NCI-H226 (cell line): ENCODE measurements around the gene GSPT1.
A peak's percentile ranks its signal among the peaks of the same experiment; 100 is the strongest.
"Not testable (repeated sequence)": the region's sequence is repeated elsewhere in the genome, so short reads cannot be mapped to it uniquely, and the experiment has no call there.

Experiments used
- DNase-seq: peaks from one replicate; pipeline ENCODE4 v3.0.0-alpha.2; 2015

GSPT1 gene

DNA sequence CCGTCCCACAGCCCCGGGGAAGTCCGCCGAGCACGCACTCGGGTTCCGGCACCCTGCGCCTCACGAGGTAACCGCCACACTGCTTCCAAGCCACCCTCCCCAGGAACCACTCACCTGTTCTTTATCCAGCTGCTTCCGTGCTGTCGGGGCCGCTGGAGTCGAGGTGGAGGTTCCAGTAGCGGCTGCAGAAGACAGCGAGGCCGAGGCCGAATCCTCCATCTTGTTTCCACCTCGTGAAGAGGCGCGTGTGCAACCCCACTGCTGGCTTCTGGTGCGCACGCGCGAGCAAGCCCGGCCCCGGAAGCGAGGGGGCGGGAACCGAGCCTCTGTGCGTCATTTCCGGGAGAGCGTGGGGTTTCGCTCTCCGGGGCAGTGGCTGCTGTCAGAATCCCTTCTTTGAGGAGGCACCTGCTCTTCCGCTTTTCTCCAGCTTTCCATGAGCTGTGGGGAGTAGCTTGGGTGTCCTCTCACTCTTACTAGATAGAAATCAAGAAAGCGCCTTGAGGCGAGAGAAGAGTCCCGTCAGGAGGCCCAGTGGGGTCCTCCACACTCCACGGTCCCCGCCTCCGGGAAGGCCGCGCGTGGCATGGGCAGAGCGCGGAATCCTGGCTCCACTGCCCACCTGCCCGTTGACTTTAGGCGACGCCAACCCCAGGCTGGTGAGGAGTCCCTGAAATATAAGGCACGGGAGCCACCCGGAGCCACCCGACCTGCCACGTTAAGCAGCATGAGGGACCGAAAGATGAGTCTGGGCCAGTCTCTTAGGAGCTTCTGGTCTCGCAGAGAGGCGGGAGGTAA, 64.3 kb downstream of the GSPT1 start, which contains the start of gene RSL1D1:
Gene RSL1D1, minus strand, starts transcription at position 249 of the 798 bp plus-strand sequence. Its CDS starts 30 bp downstream, at position 219.
- DNase-seq: peak; percentile 81

DNA sequence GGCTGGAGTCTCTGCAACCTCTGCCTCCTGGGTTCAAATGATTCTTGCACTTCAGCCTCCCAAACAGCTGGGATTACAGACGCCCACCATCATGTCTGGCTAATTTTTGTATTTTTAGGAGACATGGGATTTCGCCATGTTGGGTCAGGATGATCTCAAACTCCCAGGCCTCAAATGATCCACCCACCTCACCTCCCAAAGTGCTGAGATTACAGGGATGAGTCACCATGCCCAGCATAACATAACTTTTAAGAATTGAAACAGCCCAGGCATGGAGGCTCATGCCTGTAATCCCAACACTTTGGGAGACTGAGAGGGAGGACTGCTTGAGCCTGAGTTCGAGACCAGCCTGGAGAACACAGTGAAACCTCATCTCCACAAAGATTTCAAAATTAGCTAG, 66.9 kb downstream of the GSPT1 start:
- peak; percentile 63 for DNase-seq

DNA sequence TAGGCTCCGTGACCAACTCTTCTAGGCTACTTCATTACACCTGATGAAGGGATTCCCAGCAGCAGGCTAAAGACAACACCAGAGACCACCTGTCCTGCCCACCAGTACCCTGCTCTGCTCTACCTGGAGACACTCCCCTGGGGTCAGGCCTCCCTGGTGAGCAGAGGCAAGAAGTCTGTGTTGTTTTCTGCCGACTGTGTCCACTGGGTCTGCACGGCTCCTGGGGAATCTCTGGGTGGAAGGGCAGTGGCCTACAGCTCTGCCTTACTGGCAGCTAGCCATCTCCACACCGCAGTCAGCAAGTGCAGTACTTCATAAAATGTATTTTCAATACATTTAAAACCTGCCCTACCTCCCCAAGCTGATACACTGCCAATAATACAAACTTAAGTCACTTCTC, 71.3 kb downstream of the GSPT1 start:
- no peak for DNase-seq

GRCh38 chr16:11843861-11844260, 71.9 kb downstream of the GSPT1 start:
- DNase-seq: no peak

- DNase-seq: no peak
These were observed 72.5 kb downstream of the GSPT1 start for GRCh38 chr16:11843206-11843605.

- DNase-seq: no peak
These were observed 74.7 kb downstream of the GSPT1 start for GRCh38 chr16:11841026-11841425.

GRCh38 chr16:11836650-11837244, 79.0 kb downstream of the GSPT1 start:
- peak; percentile 48 for DNase-seq

GRCh38 chr16:11835891-11836649, 79.7 kb downstream of the GSPT1 start:
- peak; percentile 33 for DNase-seq

DNA sequence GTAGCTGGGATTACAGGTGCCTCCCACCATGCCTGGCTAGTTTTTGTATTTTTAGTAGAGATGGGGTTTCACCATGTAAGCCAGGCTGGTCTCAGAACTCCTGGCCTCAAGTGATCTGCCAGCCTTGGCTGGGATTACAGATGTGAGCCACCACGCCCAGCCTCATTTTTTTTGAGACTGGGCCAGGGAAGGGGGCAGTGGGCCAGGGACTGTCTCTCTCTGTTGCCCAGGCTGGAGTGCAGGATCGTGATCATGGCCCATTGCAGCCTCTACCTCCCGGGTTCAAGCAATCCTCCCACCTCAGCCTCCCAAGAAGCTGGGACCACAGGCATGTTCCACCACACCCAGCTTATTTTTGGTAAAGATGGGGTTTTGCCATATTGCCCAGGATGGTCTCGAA, 80.4 kb downstream of the GSPT1 start:
- DNase-seq: no peak

DNA sequence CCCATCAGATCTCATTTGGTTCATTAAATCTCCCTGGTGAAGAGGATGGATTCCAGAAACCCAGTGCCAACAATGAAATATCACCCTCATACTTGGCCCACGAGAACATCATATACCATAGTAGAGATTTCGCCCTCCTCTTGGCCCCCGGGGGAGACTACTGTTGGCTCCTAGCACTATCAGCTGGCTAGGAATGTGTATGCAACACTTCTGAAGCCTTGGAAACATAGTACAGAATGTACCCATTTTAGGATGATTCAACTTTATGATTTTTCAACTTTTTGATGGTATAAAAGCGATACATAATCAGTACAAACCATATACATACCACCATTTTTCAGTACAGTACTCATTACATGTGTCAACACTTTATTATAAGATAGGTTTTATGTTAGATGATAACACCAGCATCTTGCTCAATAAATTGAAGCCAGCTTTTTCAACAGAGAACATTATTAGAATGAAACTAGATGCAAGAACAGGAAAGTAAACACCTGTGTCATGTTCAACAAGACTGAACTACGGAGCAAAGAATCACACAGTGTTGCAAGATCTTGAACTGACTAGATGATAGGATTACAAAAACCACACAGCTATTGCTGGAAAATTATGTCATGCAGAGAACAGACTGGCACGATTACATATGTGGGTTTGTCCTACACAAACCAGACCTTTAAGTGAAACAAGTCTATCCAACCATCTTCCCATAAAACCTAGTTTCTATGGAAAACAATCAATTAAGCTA, 81.6 kb downstream of the GSPT1 start:
- DNase-seq: peak; percentile 61

DNA sequence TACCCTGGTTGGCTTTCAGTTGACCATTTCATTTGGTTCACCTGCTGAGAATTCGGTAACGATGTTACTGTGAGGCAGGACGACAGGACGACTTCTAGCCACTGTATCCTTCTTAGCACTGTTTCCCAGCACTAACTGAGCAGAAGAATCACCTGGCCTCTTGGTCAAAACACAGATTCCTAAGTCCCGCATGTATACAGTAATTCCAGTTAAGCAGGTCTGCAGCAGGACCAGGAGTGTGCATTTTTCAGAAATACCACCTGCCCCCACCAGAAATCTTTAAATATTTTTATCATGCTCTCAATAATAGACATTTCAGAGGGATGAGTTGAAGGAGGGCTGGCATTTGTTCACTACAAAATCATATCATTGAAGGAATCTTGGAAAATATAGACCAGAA, 87.1 kb downstream of the GSPT1 start:
- DNase-seq: no peak

DNA sequence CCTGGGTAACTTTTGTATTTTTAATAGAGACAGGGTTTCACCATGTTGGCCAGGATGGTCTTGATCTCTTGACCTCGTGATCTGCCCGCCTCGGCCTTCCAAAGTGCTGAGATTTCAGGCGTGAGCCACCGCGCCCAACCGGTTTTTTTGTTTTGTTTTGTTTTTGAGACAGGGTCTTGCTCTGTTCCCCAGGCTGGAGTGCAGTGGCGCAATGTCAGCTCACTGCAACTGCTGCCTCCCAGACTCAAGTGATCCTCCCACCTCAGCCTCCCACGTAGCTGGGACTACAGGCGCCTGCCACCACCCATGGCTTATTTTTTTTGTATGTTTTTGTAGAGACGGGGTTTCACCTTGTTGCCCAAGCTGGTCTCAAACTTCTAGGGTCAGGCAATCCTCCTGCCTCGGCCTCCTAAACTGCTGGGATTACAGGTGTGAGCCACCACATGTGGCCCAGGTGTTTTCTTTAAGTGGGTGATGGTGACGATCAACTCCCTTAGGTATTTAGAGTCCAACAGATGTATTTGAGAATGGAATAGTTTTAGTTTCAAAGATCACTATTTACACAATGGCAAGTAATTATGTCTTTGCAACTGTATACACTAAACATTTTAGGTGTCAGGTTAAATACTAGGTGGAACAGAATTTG, 90.1 kb downstream of the GSPT1 start:
- not testable (repeated sequence) for DNase-seq

- DNase-seq: no peak
These were observed 91.4 kb downstream of the GSPT1 start for GRCh38 chr16:11824362-11824761.

DNA sequence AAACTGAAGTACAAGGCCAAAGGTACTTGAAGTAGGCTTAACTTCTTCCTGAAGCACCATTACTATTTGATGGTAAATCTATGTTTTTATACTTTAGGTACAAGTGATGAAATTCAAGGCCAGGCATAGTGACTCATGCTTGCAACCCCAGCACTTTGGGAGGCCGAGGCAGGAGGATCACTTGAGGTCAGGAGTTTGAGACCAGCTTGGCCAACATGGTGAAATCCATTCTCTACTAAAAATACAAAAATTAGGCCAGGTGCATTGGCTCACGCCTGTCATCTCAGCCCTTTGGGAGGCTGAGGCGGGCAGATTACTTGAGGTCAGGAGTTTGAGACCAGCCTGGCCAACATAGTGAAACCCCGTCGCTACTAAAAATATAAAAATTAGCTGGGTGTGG, 92.1 kb downstream of the GSPT1 start:
- not testable (repeated sequence) for DNase-seq

DNA sequence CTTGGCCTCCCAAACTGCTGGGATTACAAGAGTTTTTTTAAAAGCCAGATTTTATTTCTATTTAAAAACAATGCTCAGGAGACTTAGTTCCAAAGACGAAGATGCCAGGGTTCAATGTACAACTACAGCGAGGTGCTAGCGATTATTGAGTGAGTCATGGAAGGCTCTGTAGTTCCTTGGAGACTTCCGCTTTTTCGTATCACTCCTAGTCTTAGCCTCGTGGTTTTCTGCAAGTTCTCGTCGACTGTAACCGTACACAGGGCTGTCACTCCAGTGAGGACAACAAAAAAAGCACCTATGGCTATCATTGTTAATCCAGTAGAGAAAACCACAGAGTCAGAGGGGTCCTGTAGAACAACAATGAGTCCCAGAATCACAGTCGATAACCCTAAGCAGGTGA, 96.0 kb downstream of the GSPT1 start:
- no peak for DNase-seq

GRCh38 chr16:11818970-11819369, 96.8 kb downstream of the GSPT1 start:
- DNase-seq: not testable (repeated sequence)
